Naive thymus-derived CD8-positive, alpha-beta T cell (primary cell): ENCODE results near the gene SCYL1. TPM values are rescaled to one million over a fixed set of nuclear protein-coding genes. Genes with fewer than 3 reads are reported as not detected.

ENCODE experiments used
- ATAC-seq, 2 donors: fragments of 150-1000 bp; cut with Tn5 transposase in 1 of 2; sonication (Bioruptor Pico), chemical (Tn5 transposase) in 1 of 2; 1 replicate in 1 of 2; 2 replicates in 1 of 2; pipeline ENCODE4 v1.10.0; 2021; ENCODE audit warnings: mild to moderate bottlenecking in 2 of 2, moderate library complexity in 2 of 2
- POLR2A ChIA-PET: fragments of 350-600 bp; sonication (Branson Sonifier 250); formaldehyde crosslinking; loops from one replicate; lab custom pipeline; 2021; ENCODE audit warnings: antibody characterized with exemption; lab: Charles Lee
- DNase-seq, 10 donors: peaks; one replicate each; pipeline versions ENCODE4 v3.0.0 to v3.0.0-alpha.2; 2020 to 2022
- H3K27ac Mint-ChIP-seq, 10 donors: one replicate each; pipeline ENCODE4 v1.8.0; 2020 to 2022; ENCODE audit warnings: mild to moderate bottlenecking in 10 of 10, mixed read lengths in 10 of 10, moderate library complexity in 4 of 10, inconsistent platforms in 1 of 10
- H3K27me3 Mint-ChIP-seq, 5 donors: one replicate each; pipeline ENCODE4 v1.8.0; 2021 to 2022; ENCODE audit warnings: mixed read lengths in 5 of 5
- H3K36me3 Mint-ChIP-seq, 3 donors: one replicate each; pipeline ENCODE4 v1.8.0; 2020 to 2022; ENCODE audit warnings: mixed read lengths in 3 of 3, mild to moderate bottlenecking in 2 of 3, inconsistent platforms in 1 of 3
- H3K4me1 Mint-ChIP-seq, 4 donors: one replicate each; pipeline ENCODE4 v1.8.0; 2021 to 2022; ENCODE audit warnings: mixed read lengths in 4 of 4
- H3K4me3 Mint-ChIP-seq, 10 donors: one replicate each; pipeline ENCODE4 v1.8.0; 2020 to 2022; ENCODE audit warnings: mild to moderate bottlenecking in 10 of 10, mixed read lengths in 10 of 10, moderate library complexity in 6 of 10, inconsistent platforms in 1 of 10
- H3K9me3 Mint-ChIP-seq, 9 donors: one replicate each; pipeline ENCODE4 v1.8.0; 2020 to 2022; ENCODE audit warnings: mixed read lengths in 9 of 9, mild to moderate bottlenecking in 3 of 9, inconsistent platforms in 1 of 9, moderate library complexity in 1 of 9
- polyA plus RNA-seq, 3 donors: library from polyadenylated mRNA; unstranded; fragments of 300-500 nt; fragmentation: Illumina TruSeq; gene quantifications; one replicate each; pipeline ENCODE4 v1.2.3, GENCODE V29; 2021
- total RNA-seq, 8 experiments: library from RNA in 2 of 8; stranded (reverse) in 2 of 8; gene quantifications; one replicate each; pipeline ENCODE4 v1.2.3 and lab custom pipeline; 2021 to 2026

SCYL1 gene
- total and polyA plus RNA-seq, 5 experiments from 2014 or later: 23.2 to 70.6 (median 41.5) TPM

DNA sequence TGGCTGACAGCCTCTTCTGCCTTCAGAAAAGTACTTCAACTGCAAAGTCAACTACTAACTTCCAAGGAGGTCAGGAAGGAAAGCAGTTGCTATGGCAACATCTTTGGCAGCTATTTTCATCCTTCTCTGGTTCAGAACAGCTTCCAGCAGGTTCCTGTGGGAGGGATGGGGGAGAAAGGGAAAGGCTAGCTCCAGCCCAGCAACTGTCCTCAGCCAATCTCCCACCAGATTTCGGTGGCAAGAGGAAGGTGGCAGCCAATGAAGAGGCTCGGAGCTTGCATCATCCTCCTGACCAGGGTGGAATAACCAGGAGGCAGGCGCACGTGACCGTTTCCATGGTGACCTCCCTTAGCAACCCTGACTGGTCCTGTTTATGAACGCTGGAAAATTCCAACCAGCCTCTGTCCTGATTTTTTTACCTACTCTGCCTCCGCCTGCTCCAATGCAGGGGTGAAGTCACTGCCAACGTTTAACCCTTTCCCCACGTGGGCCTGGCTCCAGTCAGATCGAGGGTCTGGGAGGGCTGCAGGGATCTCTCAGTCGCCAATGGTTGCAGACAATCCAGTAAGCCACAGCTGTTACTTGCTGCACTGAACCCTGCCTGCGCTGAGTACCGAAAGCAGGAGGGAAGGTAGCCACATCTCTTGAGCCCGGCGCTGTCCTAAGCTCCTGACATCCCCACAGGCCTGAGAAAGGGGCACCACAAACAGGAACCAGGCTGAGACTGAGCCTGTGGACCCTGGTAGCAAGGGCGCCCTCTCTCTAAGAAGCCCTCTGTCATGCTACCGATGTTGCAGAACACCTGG lies 37.2 kb upstream of the SCYL1 start:
- peak; percentile 58 to 70 for ATAC-seq
- H3K4me1 Mint-ChIP-seq: peaks cover 12 to 37% (median 30%) of the 10 kb centered on the region in 4 donors

GRCh38 chr11:65488273-65489034 lies 36.4 kb upstream of the SCYL1 start:
- peak in 1 of 10 donors; percentile 40 for DNase-seq
- Mint-ChIP-seq H3K36me3 (no peaks in the 10 kb centered on the region), H3K27ac (peak overlapping the region in 9 of 10 donors; percentile 1 to 88 (median 69)), H3K4me1 (peaks cover 12 to 43% (median 32%) of the 10 kb centered on the region in 4 donors), H3K27me3 (no peaks in the 10 kb centered on the region), H3K4me3 (peak overlapping the region in 9 of 10 donors; percentile 10 to 70 (median 53)), H3K9me3 (no peaks in the 10 kb centered on the region)
- ATAC-seq: peak; percentile 79 to 87
- POLR2A ChIA-PET: interaction anchor here (0.7 to 24.9 kb wide), 7 partner anchors 10 to 1172 kb away, joined by 3 to 2047 read pairs (median 8); partner anchors contain the start of genes MALAT1 and NEAT1

More for the DNA sequence above, 37.2 kb upstream of the SCYL1 start:
- no peaks in the 10 kb centered on the region for H3K9me3 Mint-ChIP-seq
- peak overlapping the region in 8 of 10 donors; percentile 37 to 88 (median 65) for H3K27ac Mint-ChIP-seq
- no peaks in the 10 kb centered on the region for H3K27me3 Mint-ChIP-seq
- H3K4me3 Mint-ChIP-seq: peak overlapping the region in 7 of 10 donors; percentile 11 to 49 (median 39)
- POLR2A ChIA-PET: interaction anchor here (0.6 to 24.9 kb wide), 9 partner anchors 10 to 1173 kb away, joined by 3 to 2047 read pairs (median 4); partner anchors contain the start of genes MALAT1 and NEAT1
- peak in 1 of 10 donors; percentile 53 for DNase-seq
- no peaks in the 10 kb centered on the region for H3K36me3 Mint-ChIP-seq

DNA sequence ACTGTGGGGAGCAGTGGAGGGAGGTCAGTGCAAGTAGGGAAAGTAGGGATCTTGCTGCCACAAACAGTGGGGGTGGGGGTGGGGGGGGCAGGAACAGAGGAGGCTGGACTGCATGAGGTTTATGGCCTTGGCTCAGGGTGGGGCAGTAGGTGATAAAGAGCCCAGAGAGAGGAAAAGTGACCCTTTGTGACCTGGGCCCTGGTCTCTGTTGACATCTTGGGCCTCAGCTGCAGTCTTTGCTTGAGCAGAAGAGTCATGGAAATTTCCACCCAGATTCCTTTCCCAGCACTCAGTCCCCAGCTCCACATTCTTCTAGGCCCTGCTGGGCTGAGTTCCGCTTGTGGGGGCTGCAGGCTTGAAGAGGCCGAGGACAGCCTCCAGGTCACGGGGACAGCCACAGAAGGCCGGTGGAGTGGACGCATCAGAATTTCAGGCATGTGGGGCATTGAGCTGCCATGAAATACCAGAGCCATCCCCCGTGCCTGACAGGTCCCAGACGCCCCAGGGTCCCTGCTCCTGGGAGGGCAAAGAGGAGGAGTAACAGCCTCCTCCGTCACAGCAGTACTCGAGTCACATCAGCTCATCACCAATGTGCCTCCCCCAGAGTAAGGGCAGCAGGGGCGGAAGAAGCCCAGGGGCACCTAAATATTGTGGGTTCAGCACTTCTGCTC lies 35.7 kb upstream of the SCYL1 start:
- Mint-ChIP-seq H3K27me3 (no peaks in the 10 kb centered on the region), H3K9me3 (no peaks in the 10 kb centered on the region), H3K36me3 (no peaks in the 10 kb centered on the region), H3K4me1 (peaks cover 12 to 43% (median 32%) of the 10 kb centered on the region in 4 donors), H3K27ac (peak overlapping the region in 2 of 10 donors; percentile 25 to 85), H3K4me3 (peak overlapping the region in 2 of 10 donors; percentile 45 to 70)
- ATAC-seq (no peak), DNase-seq (no peak)
- POLR2A ChIA-PET: interaction anchor here (1.1 to 24.9 kb wide), 6 partner anchors 11 to 68 kb away, joined by 3 to 2047 read pairs (median 50); partner anchors contain the start of genes MALAT1 and NEAT1

GRCh38 chr11:65489706-65490320 lies 35.1 kb upstream of the SCYL1 start:
- peaks cover 12 to 48% (median 37%) of the 10 kb centered on the region in 4 donors for H3K4me1 Mint-ChIP-seq
- POLR2A ChIA-PET: interaction anchor here (1.5 to 24.9 kb wide), 4 partner anchors 12 to 69 kb away, joined by 4 to 2047 read pairs (median 164); partner anchors contain the start of genes MALAT1 and NEAT1
- H3K9me3 Mint-ChIP-seq: no peaks in the 10 kb centered on the region
- no peak overlapping the region for H3K4me3 Mint-ChIP-seq
- peak overlapping the region in 2 of 10 donors; percentile 63 to 86 for H3K27ac Mint-ChIP-seq
- no peak for DNase-seq
- H3K36me3 Mint-ChIP-seq: no peaks in the 10 kb centered on the region
- no peaks in the 10 kb centered on the region for H3K27me3 Mint-ChIP-seq
- no peak for ATAC-seq

GRCh38 chr11:65491163-65491465 lies 33.8 kb upstream of the SCYL1 start:
- no peak overlapping the region for H3K4me3 Mint-ChIP-seq
- H3K36me3 Mint-ChIP-seq: no peaks in the 10 kb centered on the region
- no peaks in the 10 kb centered on the region for H3K9me3 Mint-ChIP-seq
- POLR2A ChIA-PET: interaction anchor here (0.7 to 24.9 kb wide), 5 partner anchors 8 to 70 kb away, joined by 3 to 2047 read pairs (median 91); partner anchors contain the start of genes MALAT1 and NEAT1
- no peaks in the 10 kb centered on the region for H3K27me3 Mint-ChIP-seq
- DNase-seq (no peak), ATAC-seq (no peak)
- H3K4me1 Mint-ChIP-seq: peaks cover 12 to 53% (median 41%) of the 10 kb centered on the region in 4 donors
- H3K27ac Mint-ChIP-seq: peak overlapping the region in 1 of 10 donors; percentile 63

DNA sequence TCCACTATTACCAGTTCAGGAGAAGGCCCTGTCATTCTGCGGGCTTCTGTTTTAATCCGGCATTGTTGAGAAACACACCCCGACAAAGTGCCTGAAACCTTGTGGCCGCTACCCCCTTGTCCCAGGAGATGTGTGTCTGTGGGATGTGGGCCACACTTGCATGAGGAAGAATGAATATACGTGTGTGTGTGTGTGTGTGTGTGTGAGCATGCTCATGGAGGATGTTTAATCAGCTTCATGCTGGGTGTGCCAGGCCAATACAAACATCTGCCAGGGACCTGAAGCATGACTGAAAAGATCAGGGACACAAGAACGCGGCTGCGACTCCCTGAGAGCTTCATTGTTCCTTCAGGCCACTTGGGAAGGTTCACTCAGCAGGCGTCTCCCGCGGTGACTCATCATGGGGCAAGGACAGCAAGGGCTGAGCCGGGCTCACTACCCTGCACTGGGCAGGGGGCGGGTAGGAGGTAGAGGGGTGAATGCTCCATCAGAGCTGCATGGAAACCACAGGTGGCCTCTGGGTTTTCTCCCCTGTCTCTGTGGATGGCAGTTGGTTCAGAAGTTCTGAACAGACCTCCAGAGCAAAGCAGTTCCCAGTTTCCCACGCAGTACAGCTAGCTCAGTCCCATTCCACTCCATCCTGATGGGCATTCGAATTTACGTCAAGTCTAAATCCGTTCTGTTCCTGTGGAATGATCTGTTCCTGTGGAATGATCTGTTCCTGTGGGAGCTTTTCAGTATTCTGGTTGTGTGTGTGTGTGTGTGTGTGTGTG lies 33.1 kb upstream of the SCYL1 start:
- Mint-ChIP-seq H3K27ac (peak overlapping the region in 3 of 10 donors; percentile 15 to 65 (median 46)), H3K9me3 (no peaks in the 10 kb centered on the region), H3K4me1 (peaks cover 17 to 60% (median 48%) of the 10 kb centered on the region in 4 donors), H3K27me3 (no peaks in the 10 kb centered on the region), H3K4me3 (peak overlapping the region in 1 of 10 donors; percentile 17), H3K36me3 (no peaks in the 10 kb centered on the region)
- ATAC-seq: no peak
- POLR2A ChIA-PET: interaction anchor here (0.5 to 24.9 kb wide), 8 partner anchors 9 to 743 kb away, joined by 3 to 2047 read pairs (median 4); partner anchors contain the start of genes MALAT1 and NEAT1
- no peak for DNase-seq

GRCh38 chr11:65492387-65492636 lies 32.6 kb upstream of the SCYL1 start:
- Mint-ChIP-seq H3K4me3 (no peak overlapping the region), H3K27me3 (no peaks in the 10 kb centered on the region), H3K9me3 (no peaks in the 10 kb centered on the region), H3K36me3 (no peaks in the 10 kb centered on the region), H3K27ac (peak overlapping the region in 3 of 10 donors; percentile 15 to 65 (median 46)), H3K4me1 (peaks cover 21 to 63% (median 50%) of the 10 kb centered on the region in 4 donors)
- ATAC-seq (no peak), DNase-seq (no peak)
- POLR2A ChIA-PET: interaction anchor here (0.5 to 24.9 kb wide), 7 partner anchors 9 to 743 kb away, joined by 3 to 2047 read pairs (median 4); partner anchors contain the start of genes MALAT1 and NEAT1

GRCh38 chr11:65492637-65493366 lies 32.1 kb upstream of the SCYL1 start:
- Mint-ChIP-seq H3K36me3 (no peaks in the 10 kb centered on the region), H3K27ac (peak overlapping the region in 3 of 10 donors; percentile 65 to 77 (median 72)), H3K9me3 (no peaks in the 10 kb centered on the region), H3K4me3 (no peak overlapping the region), H3K27me3 (no peaks in the 10 kb centered on the region), H3K4me1 (peaks cover 20 to 58% (median 46%) of the 10 kb centered on the region in 4 donors)
- POLR2A ChIA-PET: interaction anchor here (0.6 to 24.9 kb wide), 9 partner anchors 9 to 744 kb away, joined by 3 to 2047 read pairs (median 4); partner anchors contain the start of genes MALAT1 and NEAT1
- no peak for ATAC-seq
- no peak for DNase-seq

- no peak for ATAC-seq
- Mint-ChIP-seq H3K4me1 (peaks cover 17 to 50% (median 39%) of the 10 kb centered on the region in 4 donors), H3K36me3 (no peaks in the 10 kb centered on the region), H3K27me3 (no peaks in the 10 kb centered on the region), H3K4me3 (no peak overlapping the region), H3K9me3 (no peaks in the 10 kb centered on the region), H3K27ac (peak overlapping the region in 3 of 10 donors; percentile 65 to 77 (median 72))
- POLR2A ChIA-PET: interaction anchor here (0.7 to 24.9 kb wide), 8 partner anchors 12 to 115 kb away, joined by 3 to 2047 read pairs (median 4); partner anchors contain the start of gene NEAT1
- no peak for DNase-seq
These were observed 31.3 kb upstream of the SCYL1 start for GRCh38 chr11:65493367-65494176.
